BLaER1 (cell line): Measurements from ENCODE around the gene RNF40.

ENCODE experiments used
- H3K27ac ChIP-seq: shearing (Covaris generic); formaldehyde crosslinking; 2 replicates; pipeline ENCODE4 v1.8.1; 2022
- H3K27me3 ChIP-seq: shearing (Covaris generic); formaldehyde crosslinking; 2 replicates; pipeline ENCODE4 v1.8.1; 2022
- H3K36me3 ChIP-seq: shearing (Covaris generic); formaldehyde crosslinking; 2 replicates; pipeline ENCODE4 v1.8.1; 2022
- H3K4me1 ChIP-seq: shearing (Covaris generic); formaldehyde crosslinking; 2 replicates; pipeline ENCODE4 v1.8.1; 2022
- H3K4me2 ChIP-seq: shearing (Covaris generic); formaldehyde crosslinking; 2 replicates; pipeline ENCODE4 v1.8.1; 2022
- H3K4me3 ChIP-seq: shearing (Covaris generic); formaldehyde crosslinking; 2 replicates; pipeline ENCODE4 v1.8.1; 2022
- H3K9ac ChIP-seq: shearing (Covaris generic); formaldehyde crosslinking; 2 replicates; pipeline ENCODE4 v1.8.1; 2022
- H3K9me3 ChIP-seq: shearing (Covaris generic); formaldehyde crosslinking; 2 replicates; pipeline ENCODE4 v1.8.1; 2022
- H4K20me1 ChIP-seq: shearing (Covaris generic); formaldehyde crosslinking; 2 replicates; pipeline ENCODE4 v1.8.1; 2022
- Cebpa-rat ChIP-seq: shearing (Covaris generic); IDR thresholded peaks from 2 replicates; pipeline ENCODE4 v1.8.1; 2022

The RNF40 gene

DNA sequence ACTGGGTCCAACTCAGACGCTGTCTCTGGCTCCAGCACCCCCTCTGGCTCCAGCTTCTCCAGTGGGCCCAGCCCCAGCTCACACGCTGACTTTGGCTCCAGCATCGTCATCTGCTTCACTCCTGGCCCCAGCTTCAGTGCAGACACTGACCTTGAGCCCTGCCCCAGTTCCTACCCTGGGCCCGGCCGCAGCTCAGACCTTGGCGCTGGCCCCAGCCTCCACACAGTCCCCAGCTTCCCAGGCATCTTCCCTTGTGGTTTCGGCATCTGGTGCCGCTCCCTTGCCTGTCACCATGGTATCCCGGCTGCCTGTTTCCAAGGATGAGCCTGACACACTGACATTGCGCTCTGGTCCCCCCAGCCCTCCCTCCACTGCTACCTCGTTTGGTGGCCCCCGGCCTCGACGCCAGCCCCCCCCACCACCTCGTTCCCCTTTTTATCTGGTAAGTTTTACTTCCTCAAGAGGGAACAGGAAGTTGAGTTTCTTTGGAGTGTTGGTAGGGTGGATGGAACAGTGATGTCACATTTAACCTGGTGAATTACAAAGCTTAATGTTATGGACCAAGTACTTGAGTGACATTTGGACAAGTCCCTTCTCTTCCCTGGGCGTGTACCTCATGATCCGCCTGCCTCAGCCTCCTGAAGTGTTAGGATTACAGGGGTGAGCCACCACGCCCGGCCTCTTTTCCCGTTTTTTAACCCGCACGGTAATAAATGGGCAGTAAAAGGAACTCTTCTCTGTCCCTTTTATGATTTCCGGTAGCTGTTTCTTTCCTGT lies 37.3 kb upstream of the RNF40 start:
- no peaks in the 10 kb centered on the region for H3K27me3 ChIP-seq
- peaks cover 97% of the 10 kb centered on the region for H3K36me3 ChIP-seq
- H3K4me1 ChIP-seq: peaks cover 20% of the 10 kb centered on the region
- H3K9me3 ChIP-seq: no peaks in the 10 kb centered on the region
- no peak for TF ChIP-seq Cebpa-rat
- no peak overlapping the region for H3K27ac ChIP-seq
- no peak overlapping the region for H3K9ac ChIP-seq
- H3K4me3 ChIP-seq: no peak overlapping the region
- H4K20me1 ChIP-seq: peaks cover 100% of the 10 kb centered on the region
- no peak overlapping the region for H3K4me2 ChIP-seq

DNA sequence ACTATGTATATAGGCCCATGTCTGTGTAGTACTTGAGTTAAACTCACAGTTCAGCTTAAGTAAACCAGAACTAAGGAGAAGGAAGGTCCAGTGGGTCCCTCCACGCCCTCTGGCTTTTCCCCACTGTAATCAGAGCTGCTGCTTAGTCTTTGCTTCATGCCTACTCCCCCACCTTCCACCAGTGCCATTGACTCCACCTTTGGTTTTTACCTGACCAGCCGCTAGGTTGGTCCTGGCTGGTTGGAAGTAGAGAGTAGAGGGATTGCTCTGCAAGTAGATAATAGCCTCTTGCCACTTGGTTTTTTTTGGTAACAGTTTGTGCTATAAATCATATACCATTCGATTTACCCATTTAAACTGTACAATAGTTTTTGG lies 36.7 kb upstream of the RNF40 start:
- Histone ChIP-seq H3K36me3 (peaks cover 97% of the 10 kb centered on the region), H3K9ac (no peak overlapping the region), H4K20me1 (peaks cover 95% of the 10 kb centered on the region), H3K4me3 (no peak overlapping the region), H3K9me3 (no peaks in the 10 kb centered on the region), H3K4me2 (no peak overlapping the region), H3K4me1 (peaks cover 20% of the 10 kb centered on the region), H3K27ac (no peak overlapping the region), H3K27me3 (no peaks in the 10 kb centered on the region)
- TF ChIP-seq Cebpa-rat: no peak

DNA sequence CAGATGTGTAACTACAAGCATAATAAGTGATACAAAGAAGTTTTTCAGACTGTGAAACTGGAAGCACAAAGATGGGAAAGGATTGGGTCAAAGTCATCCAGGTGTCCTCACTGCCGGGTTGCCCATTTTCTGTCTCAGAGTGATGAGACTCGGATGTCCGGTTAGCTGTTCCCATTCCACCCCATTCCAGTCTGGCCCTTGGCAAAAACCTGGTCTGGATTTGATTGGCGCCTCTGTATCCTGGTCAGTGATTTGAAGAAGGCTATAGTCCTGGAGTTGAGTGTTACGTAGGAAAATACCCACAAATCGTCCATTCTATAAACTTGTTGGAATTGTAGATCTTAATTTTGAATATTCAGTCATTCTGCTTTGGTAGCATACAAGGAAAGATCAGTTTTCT lies 33.8 kb upstream of the RNF40 start:
- no peaks in the 10 kb centered on the region for H3K9me3 ChIP-seq
- H3K9ac ChIP-seq: no peak overlapping the region; the same call in 1 of the 2 replicates
- peaks cover 20% of the 10 kb centered on the region for H3K4me1 ChIP-seq
- no peak for TF ChIP-seq Cebpa-rat
- no peak overlapping the region for H3K4me3 ChIP-seq
- peak overlapping the region; percentile 68 for H3K4me2 ChIP-seq
- peaks cover 70% of the 10 kb centered on the region for H4K20me1 ChIP-seq
- H3K36me3 ChIP-seq: peaks cover 97% of the 10 kb centered on the region
- no peaks in the 10 kb centered on the region for H3K27me3 ChIP-seq
- H3K27ac ChIP-seq: no peak overlapping the region

DNA sequence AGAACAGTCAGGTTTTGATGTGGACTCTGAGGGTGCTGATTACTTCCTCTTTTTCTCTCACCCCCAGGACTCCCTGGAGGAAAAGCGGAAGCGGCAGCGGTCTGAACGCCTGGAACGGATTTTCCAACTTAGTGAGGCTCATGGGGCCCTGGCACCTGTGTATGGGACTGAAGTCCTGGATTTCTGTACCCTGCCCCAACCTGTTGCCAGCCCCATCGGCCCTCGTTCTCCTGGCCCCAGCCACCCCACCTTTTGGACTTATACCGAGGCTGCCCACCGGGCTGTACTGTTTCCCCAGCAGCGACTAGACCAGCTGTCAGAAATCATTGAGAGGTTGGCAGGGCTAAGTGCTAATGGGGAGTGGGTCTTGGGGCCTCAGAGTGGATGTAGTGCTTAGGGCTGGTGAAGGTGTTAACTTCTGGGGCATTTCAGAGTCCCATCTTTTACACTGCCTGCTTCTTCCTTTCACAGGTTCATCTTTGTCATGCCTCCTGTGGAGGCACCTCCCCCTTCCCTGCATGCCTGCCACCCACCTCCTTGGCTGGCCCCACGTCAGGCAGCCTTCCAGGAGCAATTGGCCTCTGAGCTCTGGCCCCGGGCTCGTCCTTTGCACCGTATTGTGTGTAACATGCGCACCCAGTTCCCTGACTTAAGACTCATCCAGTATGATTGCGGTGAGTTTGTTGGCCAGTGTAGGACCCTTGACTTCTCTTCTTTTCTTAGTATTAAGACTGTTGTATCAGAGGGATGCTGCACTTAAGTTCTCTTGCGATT lies 33.0 kb upstream of the RNF40 start:
- Histone ChIP-seq H3K9me3 (no peaks in the 10 kb centered on the region), H3K36me3 (peaks cover 97% of the 10 kb centered on the region), H4K20me1 (peaks cover 62% of the 10 kb centered on the region), H3K4me2 (peak overlapping the region; percentile 68), H3K9ac (no peak overlapping the region), H3K4me3 (no peak overlapping the region), H3K27me3 (no peaks in the 10 kb centered on the region), H3K27ac (peak overlapping the region; percentile 66), H3K4me1 (peaks cover 20% of the 10 kb centered on the region)
- TF ChIP-seq Cebpa-rat: no peak

DNA sequence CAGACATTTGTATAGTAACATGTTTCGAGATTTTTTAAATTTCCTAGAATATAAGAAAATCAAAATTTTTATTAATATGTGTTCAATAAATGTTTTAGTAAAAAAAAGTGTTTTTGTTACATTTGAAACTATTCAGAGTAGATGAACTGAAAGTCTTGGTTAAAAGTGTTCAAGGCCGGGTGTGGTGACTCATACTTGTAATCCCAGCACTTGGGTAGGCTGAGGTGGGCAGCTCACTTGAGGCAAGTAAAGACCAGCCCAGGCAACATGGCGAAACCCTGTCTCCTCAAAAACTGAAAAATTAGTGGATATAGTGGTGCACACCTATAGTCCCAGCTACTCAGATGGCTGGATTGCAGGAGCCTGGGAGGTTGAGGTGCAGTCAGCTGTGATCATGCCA lies 30.7 kb upstream of the RNF40 start:
- no peak overlapping the region for H3K9ac ChIP-seq
- no peaks in the 10 kb centered on the region for H3K9me3 ChIP-seq
- no peaks in the 10 kb centered on the region for H3K27me3 ChIP-seq
- no peak for TF ChIP-seq Cebpa-rat
- H3K4me2 ChIP-seq: no peak overlapping the region
- H3K4me3 ChIP-seq: no peak overlapping the region
- no peak overlapping the region for H3K27ac ChIP-seq
- peaks cover 97% of the 10 kb centered on the region for H3K36me3 ChIP-seq
- peaks cover 39% of the 10 kb centered on the region for H4K20me1 ChIP-seq
- peaks cover 20% of the 10 kb centered on the region for H3K4me1 ChIP-seq

DNA sequence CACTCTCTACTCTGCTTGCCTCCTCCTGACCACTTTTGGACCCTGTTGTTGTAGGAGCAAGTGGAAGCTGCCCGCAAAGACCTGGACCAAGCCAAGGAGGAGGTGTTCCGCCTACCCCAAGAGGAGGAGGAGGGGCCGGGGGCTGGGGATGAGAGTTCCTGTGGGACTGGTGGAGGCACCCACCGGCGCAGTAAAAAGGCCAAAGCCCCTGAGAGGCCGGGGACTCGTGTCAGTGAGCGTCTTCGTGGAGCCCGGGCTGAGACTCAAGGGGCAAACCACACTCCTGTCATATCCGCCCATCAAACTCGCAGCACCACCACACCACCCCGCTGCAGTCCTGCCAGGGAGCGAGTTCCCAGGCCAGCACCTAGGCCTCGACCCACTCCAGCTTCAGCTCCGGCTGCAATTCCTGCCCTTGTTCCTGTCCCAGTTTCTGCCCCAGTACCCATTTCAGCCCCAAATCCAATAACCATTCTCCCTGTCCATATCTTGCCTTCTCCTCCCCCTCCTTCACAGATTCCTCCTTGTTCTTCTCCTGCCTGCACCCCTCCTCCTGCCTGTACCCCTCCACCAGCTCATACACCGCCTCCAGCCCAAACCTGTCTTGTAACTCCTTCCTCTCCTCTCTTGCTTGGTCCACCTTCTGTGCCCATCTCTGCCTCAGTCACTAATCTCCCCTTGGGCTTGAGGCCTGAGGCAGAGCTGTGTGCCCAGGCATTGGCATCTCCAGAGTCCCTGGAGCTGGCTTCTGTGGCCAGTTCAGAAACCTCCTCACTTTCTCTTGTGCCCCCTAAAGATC lies 24.9 kb upstream of the RNF40 start:
- Histone ChIP-seq H3K4me3 (no peak overlapping the region), H3K4me2 (no peak overlapping the region), H3K4me1 (peaks cover 13% of the 10 kb centered on the region), H3K9me3 (no peaks in the 10 kb centered on the region), H3K36me3 (peaks cover 100% of the 10 kb centered on the region), H4K20me1 (peaks cover 31% of the 10 kb centered on the region), H3K9ac (no peak overlapping the region), H3K27ac (no peak overlapping the region), H3K27me3 (no peaks in the 10 kb centered on the region)
- no peak for TF ChIP-seq Cebpa-rat

DNA sequence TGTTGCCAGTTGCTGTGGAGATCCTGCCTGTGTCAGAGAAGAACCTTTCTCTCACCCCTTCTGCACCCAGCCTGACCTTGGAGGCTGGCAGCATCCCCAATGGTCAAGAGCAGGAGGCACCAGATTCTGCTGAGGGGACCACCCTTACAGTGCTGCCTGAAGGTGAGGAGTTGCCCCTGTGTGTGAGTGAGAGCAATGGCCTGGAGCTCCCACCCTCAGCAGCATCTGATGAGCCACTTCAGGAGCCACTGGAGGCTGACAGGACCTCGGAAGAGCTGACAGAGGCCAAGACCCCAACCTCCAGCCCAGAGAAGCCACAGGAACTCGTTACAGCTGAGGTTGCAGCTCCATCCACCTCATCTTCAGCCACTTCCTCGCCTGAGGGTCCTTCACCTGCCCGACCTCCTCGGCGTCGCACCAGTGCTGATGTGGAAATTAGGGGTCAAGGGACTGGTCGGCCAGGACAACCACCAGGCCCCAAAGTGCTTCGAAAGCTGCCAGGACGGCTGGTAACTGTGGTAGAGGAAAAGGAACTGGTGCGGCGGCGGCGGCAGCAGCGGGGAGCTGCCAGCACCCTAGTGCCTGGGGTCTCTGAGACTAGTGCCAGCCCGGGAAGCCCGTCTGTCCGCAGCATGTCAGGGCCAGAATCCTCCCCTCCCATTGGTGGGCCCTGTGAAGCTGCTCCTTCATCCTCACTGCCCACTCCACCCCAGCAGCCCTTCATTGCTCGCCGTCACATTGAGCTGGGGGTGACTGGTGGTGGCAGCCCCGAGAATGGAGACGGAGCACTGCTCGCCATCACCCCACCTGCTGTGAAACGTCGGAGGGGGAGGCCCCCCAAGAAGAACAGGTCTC lies 24.1 kb upstream of the RNF40 start:
- TF ChIP-seq Cebpa-rat: no peak
- no peak overlapping the region for H3K4me2 ChIP-seq
- H3K36me3 ChIP-seq: peaks cover 100% of the 10 kb centered on the region
- peaks cover 31% of the 10 kb centered on the region for H4K20me1 ChIP-seq
- no peak overlapping the region for H3K4me3 ChIP-seq
- H3K9ac ChIP-seq: no peak overlapping the region
- H3K4me1 ChIP-seq: peaks cover 13% of the 10 kb centered on the region
- no peaks in the 10 kb centered on the region for H3K9me3 ChIP-seq
- H3K27ac ChIP-seq: no peak overlapping the region
- H3K27me3 ChIP-seq: no peaks in the 10 kb centered on the region

DNA sequence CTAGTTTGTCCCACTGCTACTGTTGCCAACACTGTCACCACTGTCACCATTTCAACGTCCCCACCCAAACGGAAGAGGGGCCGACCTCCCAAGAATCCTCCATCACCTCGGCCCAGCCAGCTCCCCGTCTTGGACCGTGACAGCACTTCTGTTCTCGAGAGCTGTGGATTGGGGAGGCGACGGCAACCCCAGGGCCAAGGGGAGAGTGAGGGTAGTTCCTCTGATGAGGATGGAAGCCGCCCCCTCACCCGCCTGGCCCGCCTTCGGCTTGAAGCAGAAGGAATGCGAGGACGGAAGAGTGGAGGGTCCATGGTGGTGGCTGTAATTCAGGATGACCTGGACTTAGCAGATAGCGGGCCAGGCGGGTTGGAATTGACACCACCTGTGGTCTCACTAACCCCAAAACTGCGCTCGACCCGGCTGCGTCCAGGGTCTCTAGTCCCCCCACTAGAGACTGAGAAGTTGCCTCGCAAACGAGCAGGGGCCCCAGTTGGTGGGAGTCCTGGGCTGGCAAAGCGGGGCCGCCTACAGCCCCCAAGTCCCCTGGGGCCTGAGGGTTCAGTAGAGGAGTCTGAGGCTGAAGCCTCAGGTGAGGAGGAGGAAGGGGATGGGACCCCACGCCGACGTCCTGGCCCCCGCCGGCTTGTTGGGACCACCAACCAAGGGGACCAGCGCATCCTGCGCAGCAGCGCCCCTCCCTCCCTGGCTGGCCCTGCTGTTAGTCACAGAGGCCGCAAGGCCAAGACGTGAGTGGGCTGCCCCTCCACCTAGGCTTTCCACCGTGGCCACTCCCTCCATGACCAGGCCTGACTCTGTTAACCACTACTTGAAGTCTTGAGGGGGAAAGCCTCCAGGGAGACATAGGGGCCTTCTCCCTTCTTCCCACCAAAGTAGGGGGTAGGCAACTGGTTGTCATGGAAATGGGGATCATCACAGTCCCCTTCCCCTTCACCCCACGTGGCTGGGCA lies 22.9 kb upstream of the RNF40 start:
- H3K9me3 ChIP-seq: no peaks in the 10 kb centered on the region
- H3K36me3 ChIP-seq: peaks cover 100% of the 10 kb centered on the region
- no peak overlapping the region for H3K4me2 ChIP-seq
- H3K4me1 ChIP-seq: peaks cover 13% of the 10 kb centered on the region
- H3K4me3 ChIP-seq: no peak overlapping the region
- H4K20me1 ChIP-seq: peaks cover 31% of the 10 kb centered on the region
- H3K27me3 ChIP-seq: no peaks in the 10 kb centered on the region
- H3K9ac ChIP-seq: no peak overlapping the region
- H3K27ac ChIP-seq: no peak overlapping the region
- TF ChIP-seq Cebpa-rat: no peak
